ENCODE measurements around the gene SOCS6. TPM values are rescaled to one million over a fixed set of nuclear protein-coding genes. Genes with fewer than 3 reads are reported as not detected.
"Not testable (repeated sequence)": the region's sequence is repeated elsewhere in the genome, so short reads cannot be mapped to it uniquely, and the experiment has no call there.

SOCS6 gene
- total RNA-seq, 4 donors from 2014 or later = 21.5 to 25.3 (median 23.6) TPM

GRCh38 chr18:70349316-70349715 lies 60.5 kb downstream of the SOCS6 start:
- Histone ChIP-seq H3K27ac (no peak overlapping the region), H3K36me3 (peaks cover 0 to 54% of the 10 kb centered on the region in 2 donors), H3K27me3 (no peaks in the 10 kb centered on the region), H3K9me3 (peaks cover 0 to 11% (median 0%) of the 10 kb centered on the region in 3 donors), H3K4me3 (no peak overlapping the region), H3K4me1 (no peaks in the 10 kb centered on the region)
- TF ChIP-seq POLR2AphosphoS5 (IDR thresholded peaks at IDR 0.05) (no peak), EP300 (IDR thresholded peaks at IDR 0.05) (no peak), POLR2A (IDR thresholded peaks at IDR 0.05) (no peak)
- TF ChIP-seq, protein P1, sequence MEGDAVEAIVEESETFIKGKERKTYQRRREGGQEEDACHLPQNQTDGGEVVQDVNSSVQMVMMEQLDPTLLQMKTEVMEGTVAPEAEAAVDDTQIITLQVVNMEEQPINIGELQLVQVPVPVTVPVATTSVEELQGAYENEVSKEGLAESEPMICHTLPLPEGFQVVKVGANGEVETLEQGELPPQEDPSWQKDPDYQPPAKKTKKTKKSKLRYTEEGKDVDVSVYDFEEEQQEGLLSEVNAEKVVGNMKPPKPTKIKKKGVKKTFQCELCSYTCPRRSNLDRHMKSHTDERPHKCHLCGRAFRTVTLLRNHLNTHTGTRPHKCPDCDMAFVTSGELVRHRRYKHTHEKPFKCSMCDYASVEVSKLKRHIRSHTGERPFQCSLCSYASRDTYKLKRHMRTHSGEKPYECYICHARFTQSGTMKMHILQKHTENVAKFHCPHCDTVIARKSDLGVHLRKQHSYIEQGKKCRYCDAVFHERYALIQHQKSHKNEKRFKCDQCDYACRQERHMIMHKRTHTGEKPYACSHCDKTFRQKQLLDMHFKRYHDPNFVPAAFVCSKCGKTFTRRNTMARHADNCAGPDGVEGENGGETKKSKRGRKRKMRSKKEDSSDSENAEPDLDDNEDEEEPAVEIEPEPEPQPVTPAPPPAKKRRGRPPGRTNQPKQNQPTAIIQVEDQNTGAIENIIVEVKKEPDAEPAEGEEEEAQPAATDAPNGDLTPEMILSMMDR (IDR thresholded peaks at IDR 0.05) = no peak
- no peak for ATAC-seq

DNA sequence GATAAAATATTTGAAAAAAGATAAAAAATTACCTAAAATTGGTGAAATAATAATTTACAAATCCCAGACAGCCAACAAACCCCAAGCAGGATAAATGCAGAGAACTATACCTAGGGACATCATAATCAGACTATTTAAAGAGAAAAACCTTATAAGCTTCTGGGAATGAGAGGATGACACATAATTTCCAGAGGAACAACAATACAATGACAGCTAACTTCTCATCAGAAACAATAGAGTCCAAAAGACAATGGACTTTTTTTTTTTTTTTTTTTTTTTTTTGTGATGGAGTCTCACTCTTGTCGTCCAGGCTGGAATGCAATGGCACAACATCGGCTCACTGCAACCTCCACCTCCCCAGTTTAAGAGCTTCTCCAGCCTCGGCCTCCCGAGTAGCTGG lies 65.2 kb downstream of the SOCS6 start:
- WGBS, 2 donors (ENCODE audit: low coverage in 1 of 2) = 97 to 100% methylated on average over 4 of the region's 4 CpGs
- no peaks in the 10 kb centered on the region for H3K27me3 ChIP-seq
- peaks cover 0 to 24% (median 0%) of the 10 kb centered on the region in 3 donors for H3K9me3 ChIP-seq
- peaks cover 0 to 32% of the 10 kb centered on the region in 2 donors for H3K36me3 ChIP-seq
- no peak overlapping the region for H3K4me3 ChIP-seq
- H3K4me1 ChIP-seq = no peaks in the 10 kb centered on the region
- ATAC-seq = no peak
- TF ChIP-seq POLR2AphosphoS5 (IDR thresholded peaks at IDR 0.05) (no peak), EP300 (IDR thresholded peaks at IDR 0.05) (no peak), POLR2A (IDR thresholded peaks at IDR 0.05) (no peak)
- TF ChIP-seq, protein P1 (IDR thresholded peaks at IDR 0.05) = no peak
- H3K27ac ChIP-seq = no peak overlapping the region

DNA sequence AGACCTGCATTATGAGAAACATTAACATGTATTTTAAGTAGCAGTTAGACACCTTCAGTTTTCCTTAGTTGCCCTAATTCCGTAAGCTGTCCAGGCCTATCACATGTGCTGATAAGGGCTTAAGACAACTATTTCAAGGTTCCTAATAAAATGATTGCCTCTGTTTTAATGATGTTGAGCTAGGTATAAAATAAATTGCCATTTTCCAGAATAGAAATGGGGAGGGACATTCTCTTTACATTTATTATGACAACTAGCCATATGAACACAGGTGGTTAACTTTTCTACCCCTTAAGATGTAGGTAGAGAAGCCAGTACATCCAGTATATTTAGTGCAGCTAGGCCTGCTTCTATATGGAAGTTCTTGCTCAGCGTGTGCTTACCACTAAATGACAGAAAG lies 65.9 kb downstream of the SOCS6 start:
- peaks cover 0 to 25% of the 10 kb centered on the region in 2 donors for H3K36me3 ChIP-seq
- H3K9me3 ChIP-seq = peaks cover 0 to 24% (median 0%) of the 10 kb centered on the region in 3 donors
- no peak overlapping the region for H3K27ac ChIP-seq
- H3K4me3 ChIP-seq = no peak overlapping the region
- no peaks in the 10 kb centered on the region for H3K27me3 ChIP-seq
- no peak for ATAC-seq
- TF ChIP-seq POLR2AphosphoS5 (IDR thresholded peaks at IDR 0.05) (no peak), EP300 (IDR thresholded peaks at IDR 0.05) (no peak), POLR2A (IDR thresholded peaks at IDR 0.05) (no peak)
- TF ChIP-seq, protein P1 (IDR thresholded peaks at IDR 0.05) = no peak
- WGBS, 2 donors (ENCODE audit: low coverage in 1 of 2) = 88 to 97% methylated on average over 2 of the region's 2 CpGs
- no peaks in the 10 kb centered on the region for H3K4me1 ChIP-seq

GRCh38 chr18:70355620-70356385 lies 67.0 kb downstream of the SOCS6 start:
- H3K36me3 ChIP-seq = peaks cover 0 to 15% of the 10 kb centered on the region in 2 donors
- peaks cover 0 to 24% (median 0%) of the 10 kb centered on the region in 3 donors for H3K9me3 ChIP-seq
- no peak overlapping the region for H3K4me3 ChIP-seq
- no peak for ATAC-seq
- no peaks in the 10 kb centered on the region for H3K4me1 ChIP-seq
- TF ChIP-seq EP300 (IDR thresholded peaks at IDR 0.05) = no peak
- TF ChIP-seq, protein P1 (IDR thresholded peaks at IDR 0.05) = no peak
- WGBS, 2 donors (ENCODE audit: low coverage in 1 of 2) = 84 to 97% methylated on average over 3 to 4 of the region's 5 CpGs
- H3K27me3 ChIP-seq = no peaks in the 10 kb centered on the region
- no peak overlapping the region for H3K27ac ChIP-seq

GRCh38 chr18:70358105-70358406 lies 69.2 kb downstream of the SOCS6 start:
- H3K27ac ChIP-seq, H3K27me3 ChIP-seq, H3K4me1 ChIP-seq, ATAC-seq, H3K4me3 ChIP-seq, H3K36me3 ChIP-seq: not testable (repeated sequence)
- 61 to 75% methylated on average over 2 to 5 of the region's 5 CpGs for WGBS, 2 donors (ENCODE audit: low coverage in 1 of 2)
- H3K9me3 ChIP-seq = peaks cover 0 to 24% (median 0%) of the 10 kb centered on the region in 3 donors

Data from gastroesophageal sphincter (tissue), 4 donors.